Central memory CD8-positive, alpha-beta T cell (primary cell): ENCODE measurements around the gene OCA2.
"Not testable (repeated sequence)": the region's sequence is repeated elsewhere in the genome, so short reads cannot be mapped to it uniquely, and the experiment has no call there.

ENCODE experiments used
- ATAC-seq: fragments of 150-1000 bp; cut with Tn5 transposase; replicated peaks from 2 replicates; pipeline ENCODE4 v1.10.0; 2022; ENCODE audit warnings: mild to moderate bottlenecking, moderate FRiP score, moderate number of reproducible peaks; ENCODE audit not compliant: poor library complexity, severe bottlenecking; ENCODE audit errors: extremely low read depth
- DNase-seq, 2 donors: peaks; one replicate each; pipeline ENCODE4 v3.0.0; 2021; ENCODE audit warnings: low spot score in 2 of 2
- H3K27ac Mint-ChIP-seq: one replicate; pipeline ENCODE4 v1.8.0; 2022; ENCODE audit warnings: low read depth, mild to moderate bottlenecking, moderate library complexity, mixed read lengths
- H3K27me3 Mint-ChIP-seq: one replicate; pipeline ENCODE4 v1.8.0; 2022; ENCODE audit warnings: mixed read lengths
- H3K36me3 Mint-ChIP-seq: one replicate; pipeline ENCODE4 v1.8.0; 2022; ENCODE audit warnings: mild to moderate bottlenecking, moderate library complexity, mixed read lengths; ENCODE audit not compliant: insufficient read depth
- H3K4me1 Mint-ChIP-seq: one replicate; pipeline ENCODE4 v1.8.0; 2022; ENCODE audit warnings: mixed read lengths
- H3K4me3 Mint-ChIP-seq: one replicate; pipeline ENCODE4 v1.8.0; 2022; ENCODE audit warnings: mild to moderate bottlenecking, moderate library complexity, mixed read lengths
- H3K9me3 Mint-ChIP-seq: one replicate; pipeline ENCODE4 v1.8.0; 2022; ENCODE audit warnings: mixed read lengths

Gene OCA2

GRCh38 chr15:27853624-27854455, 245.3 kb downstream of the OCA2 start:
- Mint-ChIP-seq H3K27ac (no peak overlapping the region), H3K4me3 (no peak overlapping the region), H3K36me3 (no peaks in the 10 kb centered on the region), H3K27me3 (no peaks in the 10 kb centered on the region), H3K4me1 (no peaks in the 10 kb centered on the region), H3K9me3 (peaks cover 24% of the 10 kb centered on the region)
- no peak for ATAC-seq
- no peak for DNase-seq

GRCh38 chr15:27851858-27852210, 247.3 kb downstream of the OCA2 start:
- Mint-ChIP-seq H3K4me3 (no peak overlapping the region), H3K4me1 (no peaks in the 10 kb centered on the region), H3K27me3 (no peaks in the 10 kb centered on the region), H3K9me3 (peaks cover 16% of the 10 kb centered on the region), H3K36me3 (no peaks in the 10 kb centered on the region), H3K27ac (no peak overlapping the region)
- ATAC-seq (no peak), DNase-seq (no peak)

GRCh38 chr15:27850981-27851857, 247.9 kb downstream of the OCA2 start:
- Mint-ChIP-seq H3K4me1 (no peaks in the 10 kb centered on the region), H3K27ac (no peak overlapping the region), H3K36me3 (no peaks in the 10 kb centered on the region), H3K9me3 (peaks cover 13% of the 10 kb centered on the region), H3K4me3 (no peak overlapping the region), H3K27me3 (no peaks in the 10 kb centered on the region)
- DNase-seq (no peak), ATAC-seq (no peak)

GRCh38 chr15:27850050-27850449, 249.1 kb downstream of the OCA2 start:
- no peak for DNase-seq
- H3K36me3 Mint-ChIP-seq: no peaks in the 10 kb centered on the region
- H3K4me3 Mint-ChIP-seq: no peak overlapping the region
- peaks cover 7% of the 10 kb centered on the region for H3K9me3 Mint-ChIP-seq
- no peaks in the 10 kb centered on the region for H3K27me3 Mint-ChIP-seq
- no peak for ATAC-seq
- H3K4me1 Mint-ChIP-seq: no peaks in the 10 kb centered on the region
- no peak overlapping the region for H3K27ac Mint-ChIP-seq

GRCh38 chr15:27848936-27849335, 250.2 kb downstream of the OCA2 start:
- not testable (repeated sequence) for ATAC-seq, H3K9me3 Mint-ChIP-seq, H3K4me3 Mint-ChIP-seq, H3K4me1 Mint-ChIP-seq, H3K27me3 Mint-ChIP-seq, H3K36me3 Mint-ChIP-seq, DNase-seq, H3K27ac Mint-ChIP-seq

GRCh38 chr15:27847775-27848710, 251.1 kb downstream of the OCA2 start:
- H3K4me1 Mint-ChIP-seq: no peaks in the 10 kb centered on the region
- no peak overlapping the region for H3K4me3 Mint-ChIP-seq
- no peak overlapping the region for H3K27ac Mint-ChIP-seq
- no peaks in the 10 kb centered on the region for H3K36me3 Mint-ChIP-seq
- H3K27me3 Mint-ChIP-seq: no peaks in the 10 kb centered on the region
- no peak for DNase-seq
- ATAC-seq: no peak
- H3K9me3 Mint-ChIP-seq: peaks cover 5% of the 10 kb centered on the region

GRCh38 chr15:27846722-27847395, 252.3 kb downstream of the OCA2 start:
- Mint-ChIP-seq H3K27me3 (no peaks in the 10 kb centered on the region), H3K4me1 (no peaks in the 10 kb centered on the region), H3K4me3 (no peak overlapping the region), H3K9me3 (peaks cover 5% of the 10 kb centered on the region), H3K36me3 (no peaks in the 10 kb centered on the region), H3K27ac (no peak overlapping the region)
- DNase-seq: no peak
- no peak for ATAC-seq

- H3K4me1 Mint-ChIP-seq: no peaks in the 10 kb centered on the region
- ATAC-seq: no peak
- H3K4me3 Mint-ChIP-seq: no peak overlapping the region
These were observed 253.4 kb downstream of the OCA2 start for GRCh38 chr15:27845535-27846369.

GRCh38 chr15:27844018-27844666, 255.0 kb downstream of the OCA2 start:
- no peak overlapping the region for H3K27ac Mint-ChIP-seq
- ATAC-seq: no peak
- no peaks in the 10 kb centered on the region for H3K4me1 Mint-ChIP-seq
- H3K27me3 Mint-ChIP-seq: no peaks in the 10 kb centered on the region
- H3K4me3 Mint-ChIP-seq: no peak overlapping the region
- H3K36me3 Mint-ChIP-seq: no peaks in the 10 kb centered on the region
- no peak for DNase-seq
- peaks cover 2% of the 10 kb centered on the region for H3K9me3 Mint-ChIP-seq

More at GRCh38 chr15:27845535-27846369, 253.4 kb downstream of the OCA2 start:
- DNase-seq: no peak
- Mint-ChIP-seq H3K36me3 (no peaks in the 10 kb centered on the region), H3K9me3 (peaks cover 5% of the 10 kb centered on the region), H3K27ac (no peak overlapping the region), H3K27me3 (no peaks in the 10 kb centered on the region)

- no peak for DNase-seq
- Mint-ChIP-seq H3K9me3 (no peaks in the 10 kb centered on the region), H3K4me1 (no peaks in the 10 kb centered on the region), H3K27ac (no peak overlapping the region), H3K4me3 (no peak overlapping the region), H3K27me3 (no peaks in the 10 kb centered on the region), H3K36me3 (no peaks in the 10 kb centered on the region)
- no peak for ATAC-seq
These were observed 256.0 kb downstream of the OCA2 start for GRCh38 chr15:27843146-27843545.

- Mint-ChIP-seq H3K4me3 (no peak overlapping the region), H3K9me3 (peaks cover under 1% of the 10 kb centered on the region), H3K27me3 (peaks cover 2% of the 10 kb centered on the region), H3K27ac (no peak overlapping the region), H3K36me3 (no peaks in the 10 kb centered on the region), H3K4me1 (no peaks in the 10 kb centered on the region)
- no peak for ATAC-seq
- DNase-seq: no peak
These were observed 256.6 kb downstream of the OCA2 start for GRCh38 chr15:27842526-27842925.
